Measurements from ENCODE around the gene POP7.

Gene POP7

GRCh38 chr7:100671353-100672327 is 34.3 kb upstream of the POP7 start:
- Histone ChIP-seq H3K4me1 (ENCODE audit: insufficient read depth, low read length, poor library complexity, severe bottlenecking) (peaks cover 6% of the 10 kb centered on the region), H3K4me3 (ENCODE audit: low read length, poor library complexity, severe bottlenecking) (no peak overlapping the region)

GRCh38 chr7:100673302-100673941 is 32.5 kb upstream of the POP7 start, which contains the start of gene GNB2:
Gene GNB2 (plus strand): TSS chr7:100673740. CDS start chr7:100676266, 2,526 bp downstream.
- no peaks in the 10 kb centered on the region for H3K9me2 ChIP-seq (replicated peaks; ENCODE audit: low read depth, low read length)
- peak within 1 kb of the TSS; percentile 93 for H2AFZ ChIP-seq (ENCODE audit: low read length)
- peaks cover 38% of the 10 kb centered on the region for H3K79me2 ChIP-seq (ENCODE audit: insufficient read depth, low read length)
- peaks cover 41% of the 10 kb centered on the region for H4K20me1 ChIP-seq (ENCODE audit: insufficient read depth, low read length, poor library complexity, severe bottlenecking)
- H3K36me3 ChIP-seq (ENCODE audit: insufficient read depth, low read length): peaks cover 21% of the 10 kb centered on the region; the same call in 1 of the 2 replicates
- no peaks in the 10 kb centered on the region for H3K9me3 ChIP-seq (ENCODE audit: insufficient read depth, low read depth, low read length)
- H3K4me1 ChIP-seq (ENCODE audit: insufficient read depth, low read length, poor library complexity, severe bottlenecking): peaks cover 7% of the 10 kb centered on the region
- H3K27me3 ChIP-seq (ENCODE audit: insufficient read depth, low read length, poor library complexity, severe bottlenecking): no peaks in the 10 kb centered on the region
- TF ChIP-seq EZH2phosphoT487 (IDR thresholded peaks at IDR 0.05; ENCODE audit: borderline replicate concordance) (no peak), CTCF (conservative IDR thresholded peaks at IDR 0.05; ENCODE audit: low read length) (no peak)
- H3F3A ChIP-seq (ENCODE audit: low read depth): no peaks in the 10 kb centered on the region
- peak within 1 kb of the TSS; percentile 93 for H3K9ac ChIP-seq (ENCODE audit: low read depth, low read length, poor library complexity, severe bottlenecking)
- H3K4me3 ChIP-seq (ENCODE audit: low read length, poor library complexity, severe bottlenecking): peak within 1 kb of the TSS; percentile 95
- peak within 1 kb of the TSS; percentile 97 for H3K4me2 ChIP-seq (ENCODE audit: low read depth, low read length, poor library complexity, severe bottlenecking)

More at GRCh38 chr7:100671353-100672327, 34.3 kb upstream of the POP7 start:
- Histone ChIP-seq H3K9ac (ENCODE audit: low read depth, low read length, poor library complexity, severe bottlenecking) (no peak overlapping the region), H4K20me1 (ENCODE audit: insufficient read depth, low read length, poor library complexity, severe bottlenecking) (peaks cover 24% of the 10 kb centered on the region), H3K36me3 (ENCODE audit: insufficient read depth, low read length) (peaks cover 3% of the 10 kb centered on the region; the same call in 1 of the 2 replicates), H3K9me2 (replicated peaks; ENCODE audit: low read depth, low read length) (no peaks in the 10 kb centered on the region), H3K9me3 (ENCODE audit: insufficient read depth, low read depth, low read length) (no peaks in the 10 kb centered on the region), H2AFZ (ENCODE audit: low read length) (no peak overlapping the region), H3K27me3 (ENCODE audit: insufficient read depth, low read length, poor library complexity, severe bottlenecking) (no peaks in the 10 kb centered on the region), H3K4me2 (ENCODE audit: low read depth, low read length, poor library complexity, severe bottlenecking) (no peak overlapping the region), H3F3A (ENCODE audit: low read depth) (no peaks in the 10 kb centered on the region), H3K79me2 (ENCODE audit: insufficient read depth, low read length) (peaks cover 30% of the 10 kb centered on the region)
- TF ChIP-seq EZH2phosphoT487 (IDR thresholded peaks at IDR 0.05; ENCODE audit: borderline replicate concordance) (no peak), CTCF (conservative IDR thresholded peaks at IDR 0.05; ENCODE audit: low read length) (no peak)

GRCh38 chr7:100673942-100674410 is 31.9 kb upstream of the POP7 start:
- H3K9me3 ChIP-seq (ENCODE audit: insufficient read depth, low read depth, low read length): no peaks in the 10 kb centered on the region

More at GRCh38 chr7:100673942-100674410, 31.9 kb upstream of the POP7 start:
- H2AFZ ChIP-seq (ENCODE audit: low read length): peak overlapping the region; percentile 93
- peak overlapping the region; percentile 93 for H3K9ac ChIP-seq (ENCODE audit: low read depth, low read length, poor library complexity, severe bottlenecking)
- no peaks in the 10 kb centered on the region for H3K27me3 ChIP-seq (ENCODE audit: insufficient read depth, low read length, poor library complexity, severe bottlenecking)
- peak overlapping the region; percentile 97 for H3K4me2 ChIP-seq (ENCODE audit: low read depth, low read length, poor library complexity, severe bottlenecking)
- H3K9me2 ChIP-seq (replicated peaks; ENCODE audit: low read depth, low read length): no peaks in the 10 kb centered on the region
- peaks cover 38% of the 10 kb centered on the region for H3K79me2 ChIP-seq (ENCODE audit: insufficient read depth, low read length)
- no peaks in the 10 kb centered on the region for H3F3A ChIP-seq (ENCODE audit: low read depth)
- TF ChIP-seq CTCF (conservative IDR thresholded peaks at IDR 0.05; ENCODE audit: low read length): no peak
- TF ChIP-seq EZH2phosphoT487 (IDR thresholded peaks at IDR 0.05; ENCODE audit: borderline replicate concordance): no peak
- peaks cover 25% of the 10 kb centered on the region; the same call in 1 of the 2 replicates for H3K36me3 ChIP-seq (ENCODE audit: insufficient read depth, low read length)
- H3K4me3 ChIP-seq (ENCODE audit: low read length, poor library complexity, severe bottlenecking): peak overlapping the region; percentile 95
- H3K4me1 ChIP-seq (ENCODE audit: insufficient read depth, low read length, poor library complexity, severe bottlenecking): peaks cover 7% of the 10 kb centered on the region
- peaks cover 45% of the 10 kb centered on the region for H4K20me1 ChIP-seq (ENCODE audit: insufficient read depth, low read length, poor library complexity, severe bottlenecking)

Measured in Loucy (cell line).